ENCODE results near the gene SLC12A9.

Gene SLC12A9

GRCh38 chr7:100885440-100886141 is 33.1 kb downstream of the SLC12A9 start:
- no peak for DNase-seq

- no peak for DNase-seq
Measured at GRCh38 chr7:100886142-100886935, 33.8 kb downstream of the SLC12A9 start.

- DNase-seq, result no peak
Measured at GRCh38 chr7:100886936-100887515, 34.5 kb downstream of the SLC12A9 start.

- DNase-seq, result peak; percentile 57
Measured at GRCh38 chr7:100887516-100888290, 35.2 kb downstream of the SLC12A9 start.

- no peak for DNase-seq
Measured at GRCh38 chr7:100888291-100888987, 35.9 kb downstream of the SLC12A9 start.

GRCh38 chr7:100888988-100889750 is 36.7 kb downstream of the SLC12A9 start, which contains the start of gene UFSP1:
Gene UFSP1 (minus strand): TSS chr7:100889715. CDS start chr7:100889271, 444 bp downstream.
- no peak for DNase-seq

GRCh38 chr7:100890653-100891567 is 38.4 kb downstream of the SLC12A9 start:
- no peak for DNase-seq

- DNase-seq, result no peak
Measured at GRCh38 chr7:100891568-100892247, 39.2 kb downstream of the SLC12A9 start.

GRCh38 chr7:100892364-100893317 is 40.1 kb downstream of the SLC12A9 start:
- no peak for DNase-seq

GRCh38 chr7:100893318-100893895 is 40.9 kb downstream of the SLC12A9 start:
- DNase-seq, result no peak

- DNase-seq, result no peak
Measured at GRCh38 chr7:100893910-100894721, 41.6 kb downstream of the SLC12A9 start.

GRCh38 chr7:100894860-100895700 is 42.6 kb downstream of the SLC12A9 start:
- peak; percentile 33 for DNase-seq

GRCh38 chr7:100895701-100895955 is 43.1 kb downstream of the SLC12A9 start, which contains the start of gene ACHE:
Gene ACHE (minus strand): TSS chr7:100895888. CDS start chr7:100894232, 1,656 bp downstream.
- DNase-seq, result no peak

GRCh38 chr7:100895956-100896731 is 43.6 kb downstream of the SLC12A9 start:
- DNase-seq, result no peak

GRCh38 chr7:100896732-100897608 is 44.5 kb downstream of the SLC12A9 start:
- DNase-seq, result peak; percentile 35

Measured in activated effector memory CD4-positive, alpha-beta T cell treated with Interleukin-2 at 50 U/mL for 16 hours (primary cell).